KOPT-K1 (cell line): Measurements from ENCODE around the gene MDP1.
"Not testable (repeated sequence)": the region's sequence is repeated elsewhere in the genome, so short reads cannot be mapped to it uniquely, and the experiment has no call there.

ENCODE experiments used
- H3K27ac ChIP-seq: fragments of 200-600 bp; sonication (generic); 2 replicates; pipeline ENCODE4 v1.5.1; 2016; ENCODE audit warnings: antibody characterized with exemption, mild to moderate bottlenecking, low read depth, low read length; ENCODE audit not compliant: poor library complexity, severe bottlenecking
- H3K36me3 ChIP-seq: fragments of 200-600 bp; sonication (generic); 2 replicates; pipeline ENCODE4 v1.5.1; 2017; ENCODE audit warnings: antibody characterized with exemption, mild to moderate bottlenecking, low read length, moderate library complexity; ENCODE audit not compliant: insufficient read depth
- H3K9me3 ChIP-seq: fragments of 200-600 bp; sonication (generic); 2 replicates; pipeline ENCODE4 v1.5.1; 2017; ENCODE audit warnings: antibody characterized with exemption, low read length, mild to moderate bottlenecking; ENCODE audit not compliant: insufficient read depth, poor library complexity, severe bottlenecking

Gene MDP1

GRCh38 chr14:24204163-24205146, 11.4 kb downstream of the MDP1 start:
- H3K36me3 ChIP-seq = peaks cover 84% of the 10 kb centered on the region
- peaks cover 19% of the 10 kb centered on the region for H3K9me3 ChIP-seq
- H3K27ac ChIP-seq = no peak overlapping the region

GRCh38 chr14:24203249-24203886, 12.5 kb downstream of the MDP1 start:
- not testable (repeated sequence) for H3K27ac ChIP-seq
- Histone ChIP-seq H3K36me3 (peaks cover 79% of the 10 kb centered on the region), H3K9me3 (peaks cover 19% of the 10 kb centered on the region)

GRCh38 chr14:24202538-24202937, 13.3 kb downstream of the MDP1 start:
- Histone ChIP-seq H3K36me3 (peaks cover 71% of the 10 kb centered on the region), H3K9me3 (peaks cover 19% of the 10 kb centered on the region)
- H3K27ac ChIP-seq = not testable (repeated sequence)

DNA sequence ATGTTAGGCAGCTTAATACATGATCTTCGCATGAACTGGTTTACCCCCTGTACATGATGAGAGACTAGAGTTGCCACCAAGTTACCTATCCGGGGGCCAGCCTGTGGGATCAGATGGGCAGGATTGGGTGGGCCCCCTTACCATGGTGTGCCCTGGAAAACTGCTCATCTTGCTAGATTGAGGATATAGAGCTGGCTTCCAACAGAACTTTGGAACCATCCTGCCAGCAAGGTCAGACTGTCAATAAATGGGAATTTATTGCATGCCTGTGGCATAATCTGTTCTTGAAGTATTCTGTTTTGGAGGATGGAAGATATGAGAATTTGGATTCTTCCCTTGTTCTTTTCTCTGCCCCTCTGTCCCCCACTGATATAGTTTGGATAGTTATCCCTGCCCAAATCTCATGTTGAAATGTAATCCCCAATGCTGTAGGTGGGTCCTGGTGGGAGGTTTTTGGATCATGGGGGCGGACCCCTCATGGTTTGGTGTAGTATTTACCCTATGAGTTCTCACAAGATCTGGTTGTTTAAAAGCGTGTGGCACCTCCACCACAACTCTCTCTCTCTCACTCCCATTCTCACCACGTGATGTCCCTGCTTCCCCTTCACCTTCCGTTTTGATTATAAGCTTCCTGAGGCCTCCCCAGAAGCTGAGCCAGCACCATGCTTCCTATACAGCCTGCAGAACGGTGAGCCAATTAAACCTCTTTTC, 16.9 kb downstream of the MDP1 start:
- H3K27ac ChIP-seq = no peak overlapping the region

DNA sequence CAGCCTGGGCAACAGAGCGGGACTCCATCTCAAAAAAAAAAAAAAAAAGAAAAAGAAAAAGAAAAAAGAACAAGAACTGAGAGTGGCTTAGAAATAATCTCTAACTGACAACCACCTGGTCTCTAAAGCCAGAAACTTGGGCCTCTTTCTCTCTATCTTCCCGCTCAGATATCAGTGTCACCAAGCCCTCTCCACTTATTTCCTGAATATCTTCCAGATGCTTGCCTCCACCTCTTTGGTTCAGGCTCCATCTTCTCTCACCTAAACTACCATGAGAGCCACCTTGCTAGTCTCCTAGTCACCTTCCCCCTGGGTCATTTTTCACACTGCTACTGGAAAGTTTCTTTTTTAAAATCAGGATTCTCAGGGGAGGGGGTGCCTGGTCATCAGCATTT, 18.8 kb downstream of the MDP1 start:
- Histone ChIP-seq H3K36me3 (peaks cover 40% of the 10 kb centered on the region), H3K9me3 (peaks cover 6% of the 10 kb centered on the region), H3K27ac (no peak overlapping the region)

More for the DNA sequence above, 16.9 kb downstream of the MDP1 start:
- peaks cover 41% of the 10 kb centered on the region for H3K36me3 ChIP-seq
- peaks cover 19% of the 10 kb centered on the region for H3K9me3 ChIP-seq

GRCh38 chr14:24196071-24197055, 19.5 kb downstream of the MDP1 start:
- peaks cover 40% of the 10 kb centered on the region for H3K36me3 ChIP-seq
- H3K27ac ChIP-seq = peak overlapping the region; percentile 98
- peaks cover under 1% of the 10 kb centered on the region for H3K9me3 ChIP-seq

DNA sequence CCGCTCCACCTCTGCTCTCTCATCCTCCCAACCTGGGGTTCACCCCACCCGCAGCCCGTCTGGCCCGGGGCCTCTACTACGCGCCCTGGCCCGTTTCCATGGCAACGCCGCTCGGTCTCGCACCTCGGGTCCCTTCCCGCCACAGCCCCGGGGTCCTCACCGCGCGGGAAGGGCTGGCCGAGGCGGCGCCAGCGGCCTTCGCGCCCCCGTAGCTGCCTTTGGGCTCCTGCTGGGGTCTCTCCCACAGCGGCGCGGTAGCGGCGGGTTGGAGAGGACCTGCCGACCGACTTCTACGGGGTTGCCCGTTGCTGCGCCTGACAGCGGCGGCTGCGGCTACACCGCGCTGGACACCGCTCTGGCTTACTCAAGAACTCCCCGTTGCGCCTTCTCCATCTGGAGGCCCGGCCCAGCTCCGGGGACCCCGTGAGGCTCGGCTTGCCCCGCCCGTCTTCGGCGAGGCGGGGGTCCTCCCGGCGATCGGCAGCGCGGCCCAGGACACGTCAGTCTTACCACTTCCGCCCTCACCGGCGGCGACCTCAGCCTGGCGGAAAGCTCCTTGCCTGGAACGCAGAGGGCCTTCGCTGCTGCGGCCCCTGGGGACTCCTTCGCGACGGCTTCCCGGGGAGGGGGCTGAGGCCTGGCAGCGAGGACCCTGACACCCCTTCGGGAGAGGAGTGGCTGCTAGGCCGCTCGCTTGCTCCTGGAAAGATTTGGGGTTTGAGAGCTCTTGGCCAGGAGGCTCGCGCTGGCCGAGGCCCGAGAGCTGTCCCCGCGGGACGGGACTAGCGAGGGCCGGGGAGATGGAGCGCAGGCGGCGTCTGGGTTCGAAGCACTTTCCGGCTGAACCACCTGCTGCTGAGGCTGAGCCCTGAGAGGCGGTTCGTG, 20.4 kb downstream of the MDP1 start, which contains the start of gene TM9SF1:
Gene TM9SF1 (minus strand): TSS at position 256 of the 885 bp plus-strand sequence. CDS start 422 bp downstream, outside the sequence.
- Histone ChIP-seq H3K36me3 (peaks cover 44% of the 10 kb centered on the region), H3K27ac (peak within 1 kb of the TSS; percentile 98), H3K9me3 (no peaks in the 10 kb centered on the region)

DNA sequence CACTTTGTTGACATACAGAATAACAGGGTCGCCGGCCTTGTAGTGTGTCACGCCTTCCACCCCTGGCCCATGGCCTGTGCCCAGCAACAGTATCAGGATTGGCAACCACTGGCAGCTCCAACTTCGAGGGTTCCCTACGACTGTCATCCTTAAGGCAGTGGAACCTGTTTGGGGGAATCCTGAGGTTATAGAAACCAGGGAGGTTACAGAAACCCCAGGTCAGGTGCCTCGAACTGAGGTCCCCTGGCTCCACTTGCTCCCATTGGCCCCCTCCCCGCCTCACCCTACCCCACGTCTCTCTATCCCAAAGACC, 21.0 kb downstream of the MDP1 start:
- H3K9me3 ChIP-seq = no peaks in the 10 kb centered on the region
- peaks cover 47% of the 10 kb centered on the region for H3K36me3 ChIP-seq
- peak overlapping the region; percentile 98 for H3K27ac ChIP-seq

GRCh38 chr14:24194186-24194872, 21.5 kb downstream of the MDP1 start:
- Histone ChIP-seq H3K9me3 (no peaks in the 10 kb centered on the region), H3K27ac (peak overlapping the region; percentile 98), H3K36me3 (peaks cover 47% of the 10 kb centered on the region)

- Histone ChIP-seq H3K36me3 (peaks cover 40% of the 10 kb centered on the region), H3K9me3 (no peaks in the 10 kb centered on the region), H3K27ac (no peak overlapping the region)
Observed at GRCh38 chr14:24192933-24193332, 22.9 kb downstream of the MDP1 start.

GRCh38 chr14:24190416-24190815, 25.4 kb downstream of the MDP1 start:
- peaks cover 57% of the 10 kb centered on the region for H3K36me3 ChIP-seq
- H3K27ac ChIP-seq = no peak overlapping the region
- H3K9me3 ChIP-seq = no peaks in the 10 kb centered on the region

DNA sequence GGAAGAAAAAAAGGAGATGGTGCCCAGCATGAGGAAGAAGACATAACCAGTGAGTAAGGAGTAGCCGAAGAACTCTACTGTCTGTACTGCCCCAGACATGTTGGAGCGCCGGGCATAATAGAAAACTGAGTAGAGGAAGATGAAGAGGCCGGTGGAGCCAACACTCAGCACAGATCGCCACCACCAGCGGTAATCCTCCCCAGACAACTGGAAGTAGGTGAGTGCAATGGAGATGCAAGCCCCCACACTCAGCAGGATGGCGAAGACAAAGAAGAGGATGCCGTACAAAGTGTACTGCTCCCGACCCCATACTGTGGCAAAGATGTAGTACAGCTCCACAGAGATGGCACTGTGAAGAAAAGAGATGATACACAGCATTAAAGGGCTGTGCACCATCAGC, 26.4 kb downstream of the MDP1 start:
- Histone ChIP-seq H3K36me3 (peaks cover 67% of the 10 kb centered on the region), H3K9me3 (no peaks in the 10 kb centered on the region), H3K27ac (peak overlapping the region; percentile 66)

GRCh38 chr14:24189059-24189375, 26.8 kb downstream of the MDP1 start:
- H3K27ac ChIP-seq = peak overlapping the region; percentile 66
- no peaks in the 10 kb centered on the region for H3K9me3 ChIP-seq
- H3K36me3 ChIP-seq = peaks cover 68% of the 10 kb centered on the region
